ENCODE results near the gene SMC4.
A peak's percentile ranks its signal among the peaks of the same experiment; 100 is the strongest.
"Not testable (repeated sequence)": the region's sequence is repeated elsewhere in the genome, so short reads cannot be mapped to it uniquely, and the experiment has no call there.

SMC4 gene

DNA sequence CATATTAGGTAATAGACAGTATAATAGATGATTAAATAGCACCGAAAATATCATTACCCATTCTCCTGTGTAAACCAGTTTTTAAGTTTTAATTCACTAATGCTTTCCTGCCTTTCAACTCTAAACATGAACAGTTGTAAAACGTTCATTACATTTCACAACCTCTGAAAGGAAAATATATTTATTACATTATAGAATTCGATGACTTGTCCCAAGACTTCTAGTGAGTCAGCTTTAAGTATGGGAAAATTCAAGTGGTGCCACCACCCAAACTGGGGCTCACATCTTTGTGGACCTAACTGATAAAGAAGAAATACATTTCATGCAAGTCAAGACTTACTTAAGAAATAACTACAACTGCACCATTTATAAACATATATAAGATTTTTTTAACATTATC lies 48.1 kb downstream of the SMC4 start:
- DNase-seq = no peak

DNA sequence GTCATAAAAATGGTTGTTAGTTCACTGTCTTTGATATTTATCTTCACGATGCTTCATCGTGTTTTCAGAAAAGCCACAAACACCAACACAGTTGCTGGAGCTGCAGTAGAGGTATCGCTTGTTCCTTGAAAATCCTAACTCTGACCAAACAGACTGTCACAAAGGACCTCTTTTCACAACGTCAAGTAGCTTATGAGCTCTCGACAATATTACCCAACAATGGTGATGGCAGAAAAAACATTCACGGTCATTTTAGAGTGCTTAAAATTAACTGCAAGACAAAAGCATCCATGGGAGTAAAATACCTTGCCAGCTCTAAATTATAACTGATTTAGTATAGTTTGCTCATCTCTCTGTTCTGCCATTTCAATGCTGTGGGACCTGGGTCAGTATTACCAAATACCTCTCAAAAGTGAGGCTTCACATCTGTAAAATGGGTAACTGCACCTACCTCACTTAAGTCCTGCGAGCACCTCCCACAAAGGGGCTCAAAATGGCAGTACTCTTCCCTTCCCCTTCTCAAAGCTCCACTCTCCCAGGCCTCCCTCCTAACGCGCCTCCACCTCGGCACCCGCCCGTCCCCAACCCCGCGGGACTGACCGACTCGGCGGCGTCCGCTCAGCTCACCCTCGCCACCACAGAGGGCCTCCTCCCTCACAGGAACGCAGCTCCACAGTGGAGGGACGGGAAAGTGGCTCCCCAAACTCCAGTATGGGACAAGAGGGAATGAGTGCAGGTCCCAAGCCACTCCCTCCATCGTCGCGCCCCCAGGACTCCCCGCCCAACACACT lies 49.6 kb downstream of the SMC4 start:
- DNase-seq = peak; percentile 27

DNA sequence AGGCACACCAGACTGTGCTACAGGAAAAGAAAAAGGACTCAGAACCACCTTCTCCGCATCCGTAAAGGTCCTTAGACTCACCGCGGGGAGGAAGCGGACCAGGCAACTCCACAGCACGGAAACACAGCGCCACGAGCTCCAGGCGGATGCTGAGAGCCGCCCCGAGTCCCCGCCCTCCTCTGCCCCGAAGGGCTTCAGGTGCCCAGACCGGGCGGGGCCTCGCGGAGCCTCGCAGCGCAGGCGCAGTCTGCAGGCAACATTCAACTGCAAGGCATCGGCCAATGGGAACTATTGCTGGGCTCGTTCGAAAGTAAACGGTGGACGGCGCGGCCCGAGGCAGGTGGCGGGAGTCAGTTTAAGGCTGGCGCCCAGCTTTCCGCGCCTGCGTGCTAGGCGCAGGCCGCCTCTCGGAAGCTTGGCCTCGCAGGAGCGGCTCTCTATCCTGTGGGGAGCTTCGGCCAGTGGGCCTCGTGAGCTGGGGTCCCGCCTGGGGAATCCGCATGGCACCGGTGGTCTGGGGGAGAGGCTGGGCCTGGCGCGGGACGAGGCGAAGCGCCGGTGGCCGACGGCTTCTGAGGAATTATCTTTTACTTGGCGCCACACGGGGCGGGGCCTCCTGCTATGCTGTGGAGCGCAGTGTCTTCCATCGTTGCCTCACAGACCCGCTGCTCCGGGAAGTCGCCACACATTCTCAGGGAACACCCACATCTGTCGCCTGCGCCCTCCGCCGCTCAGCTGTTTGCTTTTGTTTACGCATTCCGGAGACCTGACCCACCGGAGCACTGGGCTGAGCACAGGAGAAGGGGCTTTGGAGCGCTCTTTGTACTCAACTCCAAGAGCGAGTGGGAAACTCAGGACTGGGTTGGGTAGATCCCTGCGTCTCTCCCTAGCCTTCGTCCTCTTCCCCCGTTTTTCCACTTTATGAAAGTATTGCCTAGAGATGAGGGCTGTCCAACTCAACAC lies 50.5 kb downstream of the SMC4 start, which contains the start of gene TRIM59:
Gene TRIM59, minus strand, starts transcription at position 151 of the 963 bp plus-strand sequence. CDS start 10,603 bp downstream, outside the sequence.
- peak; percentile 92 for DNase-seq

DNA sequence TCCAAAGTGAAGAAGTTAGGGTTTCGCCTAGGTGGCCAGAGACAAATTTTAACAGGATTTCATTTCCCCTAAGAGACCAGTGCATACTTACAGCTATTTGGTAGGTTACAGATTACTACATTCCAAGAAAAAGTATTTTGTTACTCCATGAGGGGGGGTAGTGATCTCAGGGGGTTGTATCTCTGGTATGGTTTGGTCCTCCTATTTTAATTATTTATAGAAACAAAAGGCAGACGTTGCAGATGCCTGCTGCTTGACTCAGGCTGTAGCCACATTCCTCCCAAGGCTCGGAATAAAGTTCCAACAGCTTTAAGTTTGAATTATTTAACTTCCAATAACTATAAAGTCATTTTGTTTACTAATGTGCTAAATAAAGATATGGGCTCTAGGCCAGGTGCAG lies 51.4 kb downstream of the SMC4 start:
- no peak for DNase-seq

GRCh38 chr3:160451602-160452001 lies 52.2 kb downstream of the SMC4 start:
- DNase-seq = no peak

DNA sequence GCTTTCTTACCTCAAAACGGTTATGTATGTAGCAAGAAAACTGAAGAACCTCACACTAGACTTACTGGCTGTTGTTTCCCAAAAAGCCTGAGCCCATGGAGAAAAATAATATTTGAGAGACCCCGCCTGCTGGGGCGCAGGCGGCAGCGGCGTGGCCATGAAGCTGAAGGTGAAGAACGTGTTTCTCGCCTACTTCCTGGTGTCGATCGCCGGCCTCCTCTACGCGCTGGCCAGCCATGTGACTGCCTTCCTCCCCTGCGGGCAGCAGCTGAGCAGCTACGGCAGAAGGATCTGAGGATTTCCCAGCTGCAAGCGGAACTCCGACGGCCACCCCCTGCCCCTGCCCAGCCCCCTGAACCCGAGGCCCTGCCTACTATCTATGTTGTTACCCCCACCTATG lies 52.8 kb downstream of the SMC4 start:
- DNase-seq = not testable (repeated sequence)

DNA sequence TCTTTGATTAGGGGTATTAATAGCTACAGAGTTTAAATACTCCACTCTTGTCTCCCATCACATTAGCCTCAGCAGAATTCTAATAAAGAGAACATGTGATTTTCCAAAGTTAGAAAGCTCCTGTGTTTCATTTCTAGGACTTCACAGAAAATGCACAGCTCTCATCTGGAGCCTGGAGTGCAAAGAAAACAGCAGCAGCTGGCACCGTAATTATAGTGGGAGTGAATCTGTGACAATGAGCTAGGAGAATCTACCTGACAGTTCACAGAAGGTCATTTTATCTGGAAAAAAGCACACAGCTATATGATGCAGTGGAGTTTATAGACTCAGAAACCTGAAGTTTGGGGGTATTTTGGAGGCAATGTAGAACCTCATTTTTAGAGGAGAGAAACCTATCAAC lies 55.5 kb downstream of the SMC4 start:
- no peak for DNase-seq

- no peak for DNase-seq
These were observed 56.4 kb downstream of the SMC4 start for GRCh38 chr3:160455846-160456245.

- no peak for DNase-seq
These were observed 58.7 kb downstream of the SMC4 start for GRCh38 chr3:160458151-160458550.

DNA sequence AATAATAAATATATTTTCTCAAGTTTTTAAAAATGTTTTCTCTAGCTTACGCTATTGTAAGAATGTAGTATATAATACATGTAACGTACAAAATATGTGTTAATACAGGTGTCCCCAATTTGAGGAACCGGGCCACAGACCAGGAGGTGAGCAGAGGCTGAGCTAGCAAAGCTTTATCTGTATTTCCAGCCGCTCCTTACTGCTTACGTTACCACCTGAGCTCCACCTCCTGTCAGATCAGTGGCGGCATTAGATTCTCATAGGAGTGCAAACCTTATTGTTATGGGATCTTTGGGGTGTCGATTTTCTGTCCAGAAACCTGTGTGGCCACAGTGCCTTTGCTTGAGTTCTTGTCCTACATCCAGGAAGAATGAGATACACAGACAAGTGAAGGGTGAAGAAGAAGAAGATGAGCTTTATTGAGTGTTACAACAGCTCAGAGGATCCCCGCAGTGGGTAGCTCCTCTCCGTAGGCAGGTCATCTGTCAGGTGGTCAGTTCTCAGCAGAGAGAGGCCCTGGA lies 60.1 kb downstream of the SMC4 start:
- DNase-seq = no peak

DNA sequence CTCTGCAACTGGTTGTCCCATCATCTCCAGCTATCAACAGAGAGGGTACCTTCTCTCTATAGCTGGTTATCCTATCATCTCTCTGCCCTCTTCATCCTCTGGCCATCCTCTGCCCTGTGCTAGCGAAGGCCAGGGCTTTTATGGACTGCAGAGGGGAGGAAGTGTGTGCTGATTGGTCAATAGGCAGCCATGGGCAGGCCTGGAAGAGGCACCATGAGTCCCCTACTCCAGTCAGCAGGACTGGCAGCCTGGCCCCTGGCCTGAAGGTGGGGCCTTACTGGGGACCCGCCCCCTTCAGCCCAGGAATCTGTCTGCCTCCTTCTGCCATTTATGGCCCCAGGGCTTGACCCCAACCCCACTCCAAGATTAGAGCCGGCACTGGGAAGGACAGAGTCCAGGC lies 60.6 kb downstream of the SMC4 start:
- DNase-seq = no peak

- DNase-seq = no peak
These were observed 64.9 kb downstream of the SMC4 start for GRCh38 chr3:160464321-160464720.

DNA sequence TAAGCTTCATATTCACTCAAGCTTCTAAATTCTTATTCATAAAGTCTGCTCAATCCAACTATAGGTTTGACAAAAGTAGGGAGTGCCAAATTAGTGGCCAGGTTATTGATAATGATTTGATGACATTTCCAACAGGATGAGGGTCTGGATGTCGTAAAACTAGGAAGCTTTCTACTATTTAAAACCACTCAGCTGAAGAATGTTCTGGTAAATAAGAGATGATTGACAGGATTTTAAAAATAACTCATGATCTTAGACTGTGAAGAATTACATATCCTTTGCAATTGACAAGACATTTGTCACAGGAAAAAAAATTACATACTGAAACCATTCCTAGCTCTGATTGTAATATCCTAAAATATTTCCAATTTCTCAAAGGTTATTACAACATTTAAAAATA lies 65.5 kb downstream of the SMC4 start:
- DNase-seq = no peak

GRCh38 chr3:160470181-160470580 lies 70.7 kb downstream of the SMC4 start:
- no peak for DNase-seq

GRCh38 chr3:160471892-160472291 lies 72.4 kb downstream of the SMC4 start:
- no peak for DNase-seq

DNA sequence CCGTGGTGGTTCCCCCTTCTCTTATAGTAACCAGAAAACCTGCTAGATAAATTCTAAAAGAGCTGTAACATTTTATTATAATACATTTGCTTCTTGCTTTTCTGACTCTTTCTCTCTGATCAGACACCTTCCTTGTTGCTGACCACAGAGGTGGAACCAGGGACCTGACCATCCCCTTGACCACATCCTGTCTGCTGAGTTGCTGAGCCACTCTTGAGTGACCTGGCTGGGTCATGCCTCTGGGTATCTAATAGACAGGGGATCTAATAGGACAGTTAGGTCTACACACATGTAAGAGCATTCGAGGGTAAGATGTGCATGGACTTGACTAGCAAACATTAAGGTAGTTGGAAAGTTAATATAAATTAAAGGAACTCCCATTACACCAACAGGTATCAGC lies 72.9 kb downstream of the SMC4 start:
- DNase-seq = no peak

- DNase-seq = no peak
These were observed 73.8 kb downstream of the SMC4 start for GRCh38 chr3:160473221-160473620.

DNA sequence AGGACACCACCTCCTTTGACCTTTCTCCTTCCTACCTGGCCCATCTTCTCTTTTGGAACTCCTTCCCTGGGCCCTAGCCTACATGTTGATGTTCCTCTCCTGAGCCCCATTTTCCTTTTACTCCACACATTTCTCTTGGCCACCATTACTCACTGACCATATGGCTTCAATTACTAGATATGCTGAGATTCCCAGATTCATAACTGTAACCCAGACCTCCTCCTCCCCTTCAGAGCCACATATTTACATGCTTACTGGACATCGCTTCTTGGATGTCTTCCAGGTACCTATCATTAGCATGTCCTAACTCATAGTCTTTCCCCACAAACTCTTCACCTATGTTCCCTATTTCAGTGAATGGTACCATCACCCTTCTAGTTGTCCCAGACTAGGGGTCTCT lies 74.5 kb downstream of the SMC4 start:
- DNase-seq = no peak

DNA sequence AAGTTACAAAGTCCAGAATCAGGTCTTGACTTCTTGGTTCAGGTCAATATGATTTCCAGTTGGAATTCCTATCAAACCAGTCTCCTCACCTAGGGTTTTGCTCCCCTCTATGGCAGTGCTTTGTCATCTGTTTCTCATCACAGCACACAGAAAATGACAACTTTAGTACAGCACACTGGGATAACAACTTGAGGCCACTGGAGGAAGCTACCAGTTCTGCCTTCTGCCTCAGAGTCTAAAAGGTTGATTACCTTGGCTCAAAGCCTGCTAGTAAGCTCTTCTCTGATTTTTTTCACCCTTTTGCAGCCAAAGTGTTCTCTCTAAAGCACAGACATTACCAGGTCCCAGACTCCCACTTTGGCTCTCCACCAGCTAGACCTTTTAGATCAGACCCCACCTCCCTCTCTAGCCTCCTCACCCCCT lies 75.0 kb downstream of the SMC4 start:
- DNase-seq = no peak

DNA sequence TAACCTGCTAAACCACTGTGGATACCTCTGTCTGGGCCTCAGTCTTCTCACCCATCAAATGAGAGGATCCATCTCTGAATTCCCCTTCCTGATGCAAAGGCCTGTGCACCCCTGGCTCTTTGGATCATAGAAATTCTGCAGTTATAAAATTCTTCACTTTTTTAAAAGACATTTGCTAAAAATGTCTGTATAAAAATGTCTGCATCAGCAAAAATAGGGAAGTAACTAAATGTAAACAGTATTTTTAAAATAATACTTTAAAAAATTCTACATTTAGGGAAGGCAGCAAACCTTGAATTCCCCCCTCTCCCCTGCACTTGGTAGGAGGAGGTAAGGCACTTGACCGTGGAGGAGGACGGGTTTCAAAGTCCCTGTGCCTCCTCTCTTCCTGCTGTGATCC lies 75.7 kb downstream of the SMC4 start:
- DNase-seq = no peak

GRCh38 chr3:160475884-160476283 lies 76.4 kb downstream of the SMC4 start:
- DNase-seq = no peak

- DNase-seq = no peak
These were observed 78.3 kb downstream of the SMC4 start for GRCh38 chr3:160477750-160478149.

- no peak for DNase-seq
These were observed 78.9 kb downstream of the SMC4 start for GRCh38 chr3:160478338-160478737.

- DNase-seq = no peak
These were observed 79.9 kb downstream of the SMC4 start for GRCh38 chr3:160479376-160479775.

Data from effector CD4-positive, alpha-beta T cell (primary cell).